Inflammatory macrophage (primary cell): ENCODE results near the gene KRT7.
A peak's percentile ranks its signal among the peaks of the same experiment; 100 is the strongest.

ENCODE experiments used
- DNase-seq, 2 donors: peaks; one replicate each; pipeline ENCODE4 v3.0.0-alpha.2; 2020 to 2022

Gene KRT7

GRCh38 chr12:52258335-52258901 lies 25.4 kb downstream of the KRT7 start:
- no peak for DNase-seq

GRCh38 chr12:52259657-52260243 lies 26.7 kb downstream of the KRT7 start:
- DNase-seq, result no peak

DNA sequence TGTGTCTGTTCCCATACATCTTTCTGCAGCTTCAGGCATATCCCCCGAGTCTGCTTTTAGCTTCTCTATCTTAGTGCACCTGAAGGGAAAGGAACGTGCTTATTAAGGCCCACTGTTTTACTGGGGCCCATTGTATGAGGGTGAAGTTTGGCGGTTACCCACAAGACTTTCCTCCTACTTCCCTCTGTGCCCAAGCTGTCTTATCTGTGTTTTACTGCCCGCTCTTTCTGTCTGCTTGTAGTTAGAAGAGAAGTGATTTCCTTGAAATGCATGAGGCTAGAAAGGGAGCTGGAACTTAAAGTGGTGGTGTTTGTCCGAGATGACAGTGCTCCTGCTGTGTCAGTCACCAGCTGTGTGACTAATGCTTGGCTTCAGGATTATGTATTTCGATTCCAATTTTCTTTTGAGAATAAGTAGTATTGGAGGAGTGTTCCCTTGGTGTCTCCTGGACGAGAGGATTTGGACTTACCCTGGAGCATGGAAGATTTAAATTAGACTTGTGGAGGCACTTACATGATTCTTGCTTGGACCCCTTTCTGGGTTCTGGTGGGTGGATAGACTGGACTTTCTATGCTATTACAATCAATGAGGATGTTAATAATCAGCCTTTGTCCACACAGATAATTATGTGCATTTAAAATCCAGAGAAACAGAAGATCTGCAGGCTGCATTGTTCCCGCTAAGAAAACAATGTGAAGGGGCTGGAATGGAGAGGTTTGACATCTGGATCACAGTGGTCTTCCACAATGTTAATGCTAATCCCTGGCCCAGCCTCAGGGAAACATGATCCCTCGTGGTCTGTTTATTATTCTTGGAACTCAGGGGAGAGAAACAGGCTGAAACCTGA lies 27.5 kb downstream of the KRT7 start:
- peak in 1 of 2 donors; percentile 12 for DNase-seq

- DNase-seq, result no peak
Measured at GRCh38 chr12:52261208-52261484, 28.1 kb downstream of the KRT7 start.

- DNase-seq, result no peak
Measured at GRCh38 chr12:52262286-52262685, 29.2 kb downstream of the KRT7 start.

DNA sequence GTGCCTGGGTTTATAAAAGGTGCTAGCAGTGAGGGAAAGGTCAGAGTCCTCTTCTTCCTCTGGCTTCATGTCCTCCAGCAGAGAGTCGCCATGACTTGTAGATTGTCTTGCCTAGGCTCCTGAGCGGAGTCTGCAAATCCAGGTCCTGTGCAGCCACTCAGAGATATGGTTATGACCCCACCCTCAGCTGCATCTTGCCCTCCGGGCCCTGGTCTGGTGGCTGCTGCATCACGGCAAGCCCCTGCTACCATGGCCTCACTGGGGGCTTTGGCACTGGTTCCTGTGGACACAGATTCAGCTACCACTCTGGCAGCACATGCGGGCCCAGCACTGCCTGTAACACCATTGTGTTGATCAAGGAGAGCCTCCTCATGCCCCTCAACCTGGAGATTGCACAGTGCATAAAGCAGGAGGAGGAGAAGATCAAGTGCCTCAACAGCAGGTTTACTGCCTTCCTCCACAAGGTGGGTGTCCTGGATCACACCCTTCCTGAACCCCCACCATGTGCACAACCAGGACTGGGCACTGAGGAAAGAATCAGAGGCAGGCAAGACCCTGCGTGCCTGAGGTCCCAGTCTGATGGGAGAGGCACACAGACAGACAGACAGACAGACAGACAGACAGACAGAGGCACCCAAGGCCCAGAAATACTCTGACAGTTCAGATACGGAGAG lies 30.9 kb downstream of the KRT7 start:
- DNase-seq, result no peak

DNA sequence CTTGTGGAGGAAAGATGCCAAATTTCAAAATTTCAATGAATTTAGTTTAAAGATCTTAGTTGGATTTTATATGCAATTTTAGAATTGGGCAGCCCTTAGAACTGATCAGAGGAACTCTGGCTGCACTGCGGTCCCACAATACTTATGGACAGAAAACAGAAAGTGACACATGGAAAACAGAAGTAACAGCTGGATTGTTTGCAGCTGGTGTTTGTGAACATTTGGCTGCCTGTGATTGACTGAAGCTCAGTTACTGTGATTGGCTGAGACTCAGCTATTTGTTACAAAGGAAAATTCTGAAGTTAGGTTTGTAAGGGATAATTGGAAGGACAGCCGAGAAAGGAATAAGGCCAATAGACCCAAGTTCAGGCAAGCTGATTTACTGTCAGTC lies 31.4 kb downstream of the KRT7 start:
- no peak for DNase-seq

DNA sequence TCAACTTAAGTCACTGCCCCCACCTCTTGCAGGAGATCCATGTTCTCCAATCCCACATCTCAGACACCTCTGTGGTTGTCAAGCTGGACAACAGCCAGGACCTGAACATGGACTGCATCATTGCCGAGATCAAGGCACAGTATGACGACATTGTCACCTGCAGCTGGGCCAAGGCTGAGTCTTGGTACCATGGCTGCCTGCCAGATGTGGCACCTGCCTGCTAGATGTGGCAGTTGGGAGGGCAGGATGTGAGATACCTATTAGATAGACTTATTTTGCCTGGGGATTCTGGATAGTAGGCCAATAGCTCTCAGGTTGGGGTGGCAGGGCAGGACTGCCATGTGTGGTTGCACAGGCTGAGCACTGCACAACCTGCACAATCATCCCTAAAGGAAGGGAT lies 33.5 kb downstream of the KRT7 start:
- DNase-seq, result no peak

DNA sequence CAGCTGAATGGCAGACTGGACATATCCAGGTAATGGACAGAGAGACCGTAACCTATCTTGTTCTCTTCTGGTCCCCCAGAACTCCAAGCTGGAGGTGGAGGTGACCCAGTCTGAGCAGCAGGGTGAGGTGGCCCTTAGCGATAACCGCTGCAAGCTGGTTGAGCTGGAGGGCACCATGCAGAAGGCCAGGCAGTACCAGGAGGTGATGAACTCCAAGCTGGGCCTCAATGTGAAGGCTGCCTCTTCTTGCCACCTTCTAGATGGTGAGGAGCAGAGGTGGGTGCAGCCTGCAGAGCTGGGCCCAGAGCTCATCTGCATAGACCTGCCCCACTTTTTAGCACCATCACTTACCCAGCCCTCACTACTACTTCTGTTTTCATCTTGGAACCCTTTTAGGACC lies 34.2 kb downstream of the KRT7 start:
- no peak for DNase-seq

DNA sequence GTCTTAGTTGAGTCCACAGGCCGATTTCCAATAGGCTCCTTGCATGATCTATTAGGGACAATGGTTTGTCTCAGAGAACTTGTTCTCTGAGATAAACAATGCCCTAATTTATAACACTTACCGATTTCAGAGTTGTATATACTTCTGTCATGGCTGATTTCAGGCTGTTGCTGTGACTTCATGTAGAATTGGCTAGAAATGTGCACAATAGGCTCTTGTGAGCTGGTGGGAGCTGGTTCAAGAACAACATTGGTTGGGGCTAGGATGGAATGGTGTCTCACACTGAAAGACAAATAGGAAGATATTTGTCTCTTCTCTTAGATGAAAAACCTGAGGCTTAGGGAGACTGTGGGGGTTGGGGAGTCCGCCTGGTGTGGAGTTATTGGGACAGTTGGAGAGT lies 34.7 kb downstream of the KRT7 start:
- DNase-seq, result no peak

DNA sequence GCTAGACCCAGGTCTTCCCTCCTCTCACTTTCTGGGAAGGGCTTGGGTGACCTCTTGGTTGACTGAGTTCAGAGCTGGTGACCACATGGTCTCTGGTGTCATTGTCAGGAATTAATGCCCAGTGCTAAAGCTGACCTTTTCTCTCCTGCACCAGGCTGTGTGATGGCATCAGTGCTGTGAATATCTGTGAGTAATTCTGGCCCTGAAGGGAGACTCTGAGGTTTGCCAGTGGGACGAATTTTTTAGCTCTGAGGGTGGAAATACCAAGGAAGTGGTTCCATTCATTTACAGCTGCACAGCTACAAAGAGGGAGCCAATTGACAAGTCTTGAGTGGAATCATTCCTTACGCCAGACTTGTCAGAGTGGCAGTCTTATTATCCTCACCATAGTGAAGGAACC lies 35.2 kb downstream of the KRT7 start:
- DNase-seq, result no peak

DNA sequence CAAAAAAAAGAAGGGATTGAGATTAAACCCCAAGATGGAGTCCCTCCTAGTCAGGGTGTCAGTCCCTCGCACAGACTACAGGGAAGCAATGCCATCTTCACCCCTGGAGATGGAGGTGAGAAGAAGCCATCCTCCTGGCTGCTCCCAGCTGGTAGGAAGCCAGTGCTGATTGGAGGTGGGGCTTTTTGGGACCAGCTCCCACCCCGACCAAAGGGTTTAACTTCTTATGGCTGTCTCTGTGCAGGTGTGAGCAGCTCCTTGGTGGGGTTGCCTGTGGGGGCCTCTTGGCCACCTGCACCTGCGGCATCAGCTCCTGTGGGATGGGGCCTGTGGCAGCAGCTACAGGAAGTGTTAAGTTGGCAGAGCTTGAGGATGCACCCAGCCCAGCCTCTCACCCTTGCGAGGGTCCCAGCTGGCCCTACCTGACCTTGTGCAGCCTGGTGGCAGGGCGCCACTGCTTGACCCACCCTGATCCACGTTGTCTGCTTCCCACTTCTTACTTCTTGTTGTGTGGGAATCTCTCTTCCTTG lies 37.6 kb downstream of the KRT7 start:
- DNase-seq, result no peak

GRCh38 chr12:52271158-52271557 lies 38.1 kb downstream of the KRT7 start:
- peak in 1 of 2 donors; percentile 27 for DNase-seq

GRCh38 chr12:52274521-52275120 lies 41.6 kb downstream of the KRT7 start, which contains the start of gene KRT86:
KRT86 (plus strand) TSS chr12:52274645; CDS start chr12:52301917, 27,272 bp downstream.
- DNase-seq, result no peak

- no peak for DNase-seq
Measured at GRCh38 chr12:52275686-52276085, 42.6 kb downstream of the KRT7 start.

- DNase-seq, result no peak
Measured at GRCh38 chr12:52277486-52278245, 44.6 kb downstream of the KRT7 start.

GRCh38 chr12:52278575-52279421 lies 45.8 kb downstream of the KRT7 start:
- peak; percentile 75 to 80 for DNase-seq

- DNase-seq, result no peak
Measured at GRCh38 chr12:52279422-52280318, 46.6 kb downstream of the KRT7 start.

DNA sequence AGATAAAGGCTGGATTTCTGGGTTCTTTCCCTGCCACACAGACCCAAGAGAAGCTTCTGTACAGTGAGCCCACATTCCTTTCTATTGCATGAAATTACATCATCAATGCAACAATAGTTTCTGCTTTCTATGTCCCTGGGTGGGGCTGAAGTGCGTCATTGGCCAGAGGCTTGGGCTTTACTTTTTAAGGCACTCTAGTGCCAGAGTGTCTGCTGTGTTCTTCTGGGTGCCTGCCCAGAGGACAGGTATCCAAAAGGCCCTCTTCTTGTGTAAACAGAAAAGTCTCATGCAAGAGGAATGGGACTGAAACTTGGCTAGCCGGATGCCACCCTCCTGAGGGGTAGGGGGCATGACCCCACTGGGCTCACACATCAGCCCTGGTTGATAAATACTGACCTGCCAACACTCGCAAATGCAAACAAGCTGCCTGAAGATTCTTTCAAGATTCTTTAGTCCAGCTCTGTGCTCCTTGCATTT lies 47.3 kb downstream of the KRT7 start:
- peak; percentile 84 to 85 for DNase-seq
